ENCODE results near the gene SLC16A3. TPM values are rescaled to one million over a fixed set of nuclear protein-coding genes. Genes with fewer than 3 reads are reported as not detected.

Gene SLC16A3
- polyA plus RNA-seq, 1 donor (not counting 4 experiments of a cell fraction or from before 2014, with no cell fraction given) = 35.7 TPM

GRCh38 chr17:82237083-82237745, 8.4 kb downstream of the SLC16A3 start:
- Histone ChIP-seq H3K4me2 (ENCODE audit: control insufficient read depth, extremely low read depth, insufficient read depth, low read depth, low read length) (no peak overlapping the region), H3K4me1 (ENCODE audit: control insufficient read depth, extremely low read depth, insufficient read depth, low read length) (peaks cover 45% of the 10 kb centered on the region), H2AFZ (ENCODE audit: control insufficient read depth, low read length) (no peak overlapping the region), H3K9me1 (ENCODE audit: control insufficient read depth, extremely low read depth, insufficient read depth, low read length) (no peaks in the 10 kb centered on the region), H3K9me3 (ENCODE audit: control insufficient read depth, low read depth, low read length) (no peaks in the 10 kb centered on the region), H4K20me1 (ENCODE audit: control insufficient read depth, extremely low read depth, insufficient read depth, low read length) (no peaks in the 10 kb centered on the region), H3K9ac (ENCODE audit: control insufficient read depth, extremely low read depth, insufficient read depth, low read length) (no peak overlapping the region), H3K79me2 (ENCODE audit: control insufficient read depth, insufficient read depth, low read length) (no peaks in the 10 kb centered on the region), H3K36me3 (ENCODE audit: control insufficient read depth in 2 of 2, extremely low read depth in 1 of 2, insufficient read depth in 2 of 2, low read length in 2 of 2) (peaks cover 12 to 21% of the 10 kb centered on the region in 2 experiments), H3K27me3 (ENCODE audit: control insufficient read depth, extremely low read depth, insufficient read depth, low read length) (no peaks in the 10 kb centered on the region), H3K27ac (ENCODE audit: control insufficient read depth, insufficient read depth, low read length) (no peak overlapping the region), H3K4me3 (ENCODE audit: control insufficient read depth in 2 of 3, extremely low read depth in 1 of 3, insufficient read depth in 2 of 3, low read depth in 1 of 3, low read length in 3 of 3) (no peak overlapping the region)
- dilution Hi-C loops (cut with MboI; ENCODE audit: extremely low pct_ligation_motif_present, low sequenced_read_pairs) = no loop called here
- FAIRE-seq (no peak), DNase-seq (ENCODE audit: low read depth, low spot score) (no peak)
- TF ChIP-seq CTCF (optimal IDR thresholded peaks at IDR 0.05 in 1 of 3, IDR thresholded peaks at IDR 0.05 in 1 of 3, conservative IDR thresholded peaks at IDR 0.05 in 1 of 3; ENCODE audit: extremely low read depth in 1 of 3, insufficient read depth in 2 of 3, low read length in 3 of 3) = no peak
- TF ChIP-seq EZH2 (IDR thresholded peaks at IDR 0.05; ENCODE audit: low read length) = no peak

- peak overlapping the region; percentile 71 for H3K9ac ChIP-seq (ENCODE audit: control insufficient read depth, extremely low read depth, insufficient read depth, low read length)
- dilution Hi-C loops (cut with MboI; ENCODE audit: extremely low pct_ligation_motif_present, low sequenced_read_pairs) = no loop called here
- peaks cover 18 to 23% of the 10 kb centered on the region in 2 experiments for H3K36me3 ChIP-seq (ENCODE audit: control insufficient read depth in 2 of 2, extremely low read depth in 1 of 2, insufficient read depth in 2 of 2, low read length in 2 of 2)
- no peak for DNase-seq (ENCODE audit: low read depth, low spot score)
- FAIRE-seq = no peak
- H3K27me3 ChIP-seq (ENCODE audit: control insufficient read depth, extremely low read depth, insufficient read depth, low read length) = no peaks in the 10 kb centered on the region
- peaks cover 3% of the 10 kb centered on the region for H3K79me2 ChIP-seq (ENCODE audit: control insufficient read depth, insufficient read depth, low read length)
- H3K4me3 ChIP-seq (ENCODE audit: control insufficient read depth in 2 of 3, extremely low read depth in 1 of 3, insufficient read depth in 2 of 3, low read depth in 1 of 3, low read length in 3 of 3) = peak overlapping the region in 2 of 3 experiments; percentile 51
- H2AFZ ChIP-seq (ENCODE audit: control insufficient read depth, low read length) = no peak overlapping the region
- H4K20me1 ChIP-seq (ENCODE audit: control insufficient read depth, extremely low read depth, insufficient read depth, low read length) = no peaks in the 10 kb centered on the region
- peaks cover 52% of the 10 kb centered on the region for H3K4me1 ChIP-seq (ENCODE audit: control insufficient read depth, extremely low read depth, insufficient read depth, low read length)
- no peak for TF ChIP-seq EZH2 (IDR thresholded peaks at IDR 0.05; ENCODE audit: low read length)
- no peaks in the 10 kb centered on the region for H3K9me1 ChIP-seq (ENCODE audit: control insufficient read depth, extremely low read depth, insufficient read depth, low read length)
- no peaks in the 10 kb centered on the region for H3K9me3 ChIP-seq (ENCODE audit: control insufficient read depth, low read depth, low read length)
- peak overlapping the region; percentile 85 for H3K4me2 ChIP-seq (ENCODE audit: control insufficient read depth, extremely low read depth, insufficient read depth, low read depth, low read length)
- peak overlapping the region; percentile 77 for H3K27ac ChIP-seq (ENCODE audit: control insufficient read depth, insufficient read depth, low read length)
Measured at GRCh38 chr17:82237746-82238471, 9.1 kb downstream of the SLC16A3 start.

Data from keratinocyte (primary cell).